Stomach (tissue), 4 donors: ENCODE results near the gene HOXC12.

ENCODE experiments used
- POLR2A ChIP-seq, 4 donors: fragments of 450-650 bp; IDR thresholded peaks; one replicate each; pipeline ENCODE4 v1.6.1; 2016; ENCODE audit warnings: antibody characterized with exemption in 4 of 4, control low read depth in 2 of 4, mild to moderate bottlenecking in 1 of 4, moderate library complexity in 1 of 4
- POLR2AphosphoS5 ChIP-seq, 3 donors: sonication (generic); formaldehyde crosslinking; IDR thresholded peaks; one replicate each; pipeline ENCODE4 v1.6.1; 2016; ENCODE audit warnings: antibody characterized with exemption in 3 of 3
- TF ChIP-seq, protein P1 (sequence below), 7 experiments: fragments of 450-650 bp in 4 of 7; fragments of 200-600 bp in 3 of 7; sonication (generic) in 3 of 7; IDR thresholded peaks; one replicate each; pipeline ENCODE4 v1.5.1; 2016 to 2019; ENCODE audit warnings: antibody characterized with exemption in 7 of 7, control low read depth in 2 of 7, mild to moderate bottlenecking in 1 of 7

DNA sequence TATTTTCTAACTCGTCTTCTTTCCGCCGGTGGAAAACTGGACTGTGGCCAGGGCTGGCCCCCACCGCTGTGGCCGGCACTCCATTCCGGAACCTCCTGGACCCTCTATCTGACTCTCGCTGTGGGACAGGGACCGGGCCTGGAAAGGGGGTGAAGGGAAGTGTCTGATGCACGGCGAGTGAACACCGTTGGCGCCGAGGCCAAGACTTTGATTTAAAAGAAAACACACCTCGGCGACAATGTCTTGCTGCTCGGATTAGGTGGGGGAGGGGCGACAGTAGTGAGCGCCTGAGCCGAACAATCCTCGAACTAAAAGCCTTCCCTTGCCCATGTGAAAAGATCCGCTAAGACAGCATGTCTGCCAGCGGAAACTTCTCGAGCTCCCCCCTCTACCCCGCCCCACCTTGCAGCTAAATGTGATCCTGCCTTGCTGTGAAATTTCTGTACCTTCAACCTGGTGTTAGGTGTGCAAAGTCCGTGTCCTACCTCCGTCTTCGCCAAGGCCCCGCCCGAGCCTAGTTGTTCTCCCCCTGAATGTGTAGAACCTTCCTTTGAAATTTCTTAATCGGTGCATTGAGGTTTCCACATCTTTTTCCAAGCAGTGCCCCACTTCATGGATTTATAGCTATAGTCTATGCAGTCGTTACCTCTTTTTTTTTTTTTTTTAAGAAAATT, 20.9 kb downstream of the HOXC12 start:
- no peak for TF ChIP-seq POLR2A (IDR thresholded peaks at IDR 0.05)
- TF ChIP-seq, protein P1, sequence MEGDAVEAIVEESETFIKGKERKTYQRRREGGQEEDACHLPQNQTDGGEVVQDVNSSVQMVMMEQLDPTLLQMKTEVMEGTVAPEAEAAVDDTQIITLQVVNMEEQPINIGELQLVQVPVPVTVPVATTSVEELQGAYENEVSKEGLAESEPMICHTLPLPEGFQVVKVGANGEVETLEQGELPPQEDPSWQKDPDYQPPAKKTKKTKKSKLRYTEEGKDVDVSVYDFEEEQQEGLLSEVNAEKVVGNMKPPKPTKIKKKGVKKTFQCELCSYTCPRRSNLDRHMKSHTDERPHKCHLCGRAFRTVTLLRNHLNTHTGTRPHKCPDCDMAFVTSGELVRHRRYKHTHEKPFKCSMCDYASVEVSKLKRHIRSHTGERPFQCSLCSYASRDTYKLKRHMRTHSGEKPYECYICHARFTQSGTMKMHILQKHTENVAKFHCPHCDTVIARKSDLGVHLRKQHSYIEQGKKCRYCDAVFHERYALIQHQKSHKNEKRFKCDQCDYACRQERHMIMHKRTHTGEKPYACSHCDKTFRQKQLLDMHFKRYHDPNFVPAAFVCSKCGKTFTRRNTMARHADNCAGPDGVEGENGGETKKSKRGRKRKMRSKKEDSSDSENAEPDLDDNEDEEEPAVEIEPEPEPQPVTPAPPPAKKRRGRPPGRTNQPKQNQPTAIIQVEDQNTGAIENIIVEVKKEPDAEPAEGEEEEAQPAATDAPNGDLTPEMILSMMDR (IDR thresholded peaks at IDR 0.05): no peak
- TF ChIP-seq POLR2AphosphoS5 (IDR thresholded peaks at IDR 0.05): no peak
